Measurements from ENCODE around the gene MTMR11.

MTMR11 gene

DNA sequence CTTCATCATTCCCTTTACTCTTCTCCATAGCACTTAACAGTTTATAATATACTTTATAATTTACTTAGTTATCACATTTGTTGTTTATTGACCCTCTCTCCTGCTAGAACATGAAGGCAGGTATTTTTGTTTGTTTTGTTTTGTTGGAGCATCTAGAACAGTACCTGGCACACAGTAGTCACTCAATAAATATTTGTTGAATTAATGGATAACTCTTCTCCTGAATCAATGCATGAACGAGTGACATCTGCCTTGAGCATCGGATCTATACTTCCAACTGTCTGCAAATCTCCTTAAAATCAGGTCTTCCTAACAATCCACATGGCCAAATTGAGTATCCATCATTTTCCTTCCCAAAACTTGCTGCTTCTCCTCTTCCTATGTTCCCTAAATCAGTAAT is 35.9 kb upstream of the MTMR11 start:
- no peak overlapping the region for H2AFZ ChIP-seq (ENCODE audit: low read length)
- H3F3A ChIP-seq (ENCODE audit: low read depth), result no peaks in the 10 kb centered on the region
- H3K9me3 ChIP-seq (ENCODE audit: insufficient read depth, low read depth, low read length), result no peaks in the 10 kb centered on the region
- no peaks in the 10 kb centered on the region for H4K20me1 ChIP-seq (ENCODE audit: insufficient read depth, low read length, poor library complexity, severe bottlenecking)
- peaks cover 8% of the 10 kb centered on the region; the same call in 1 of the 2 replicates for H3K36me3 ChIP-seq (ENCODE audit: insufficient read depth, low read length)
- H3K79me2 ChIP-seq (ENCODE audit: insufficient read depth, low read length), result no peaks in the 10 kb centered on the region
- no peaks in the 10 kb centered on the region for H3K4me1 ChIP-seq (ENCODE audit: insufficient read depth, low read length, poor library complexity, severe bottlenecking)
- TF ChIP-seq, protein P1, sequence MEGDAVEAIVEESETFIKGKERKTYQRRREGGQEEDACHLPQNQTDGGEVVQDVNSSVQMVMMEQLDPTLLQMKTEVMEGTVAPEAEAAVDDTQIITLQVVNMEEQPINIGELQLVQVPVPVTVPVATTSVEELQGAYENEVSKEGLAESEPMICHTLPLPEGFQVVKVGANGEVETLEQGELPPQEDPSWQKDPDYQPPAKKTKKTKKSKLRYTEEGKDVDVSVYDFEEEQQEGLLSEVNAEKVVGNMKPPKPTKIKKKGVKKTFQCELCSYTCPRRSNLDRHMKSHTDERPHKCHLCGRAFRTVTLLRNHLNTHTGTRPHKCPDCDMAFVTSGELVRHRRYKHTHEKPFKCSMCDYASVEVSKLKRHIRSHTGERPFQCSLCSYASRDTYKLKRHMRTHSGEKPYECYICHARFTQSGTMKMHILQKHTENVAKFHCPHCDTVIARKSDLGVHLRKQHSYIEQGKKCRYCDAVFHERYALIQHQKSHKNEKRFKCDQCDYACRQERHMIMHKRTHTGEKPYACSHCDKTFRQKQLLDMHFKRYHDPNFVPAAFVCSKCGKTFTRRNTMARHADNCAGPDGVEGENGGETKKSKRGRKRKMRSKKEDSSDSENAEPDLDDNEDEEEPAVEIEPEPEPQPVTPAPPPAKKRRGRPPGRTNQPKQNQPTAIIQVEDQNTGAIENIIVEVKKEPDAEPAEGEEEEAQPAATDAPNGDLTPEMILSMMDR (conservative IDR thresholded peaks at IDR 0.05; ENCODE audit: low read length), result no peak
- no peak for TF ChIP-seq EZH2phosphoT487 (IDR thresholded peaks at IDR 0.05; ENCODE audit: borderline replicate concordance)
- H3K9ac ChIP-seq (ENCODE audit: low read depth, low read length, poor library complexity, severe bottlenecking), result no peak overlapping the region
- H3K27me3 ChIP-seq (ENCODE audit: insufficient read depth, low read length, poor library complexity, severe bottlenecking), result no peaks in the 10 kb centered on the region
- H3K9me2 ChIP-seq (replicated peaks; ENCODE audit: low read depth, low read length), result no peaks in the 10 kb centered on the region
- no peak overlapping the region for H3K4me3 ChIP-seq (ENCODE audit: low read length, poor library complexity, severe bottlenecking)
- H3K4me2 ChIP-seq (ENCODE audit: low read depth, low read length, poor library complexity, severe bottlenecking), result no peak overlapping the region

GRCh38 chr1:149967646-149968045 is 31.0 kb upstream of the MTMR11 start:
- no peak for TF ChIP-seq EZH2phosphoT487 (IDR thresholded peaks at IDR 0.05; ENCODE audit: borderline replicate concordance)
- TF ChIP-seq, protein P1 (conservative IDR thresholded peaks at IDR 0.05; ENCODE audit: low read length), result no peak
- Histone ChIP-seq H3K27me3 (ENCODE audit: insufficient read depth, low read length, poor library complexity, severe bottlenecking) (no peaks in the 10 kb centered on the region), H3K4me1 (ENCODE audit: insufficient read depth, low read length, poor library complexity, severe bottlenecking) (peaks cover 3% of the 10 kb centered on the region), H3K79me2 (ENCODE audit: insufficient read depth, low read length) (no peaks in the 10 kb centered on the region), H3K4me2 (ENCODE audit: low read depth, low read length, poor library complexity, severe bottlenecking) (no peak overlapping the region), H3K9me3 (ENCODE audit: insufficient read depth, low read depth, low read length) (no peaks in the 10 kb centered on the region), H3K9me2 (replicated peaks; ENCODE audit: low read depth, low read length) (no peaks in the 10 kb centered on the region), H3F3A (ENCODE audit: low read depth) (no peaks in the 10 kb centered on the region), H3K4me3 (ENCODE audit: low read length, poor library complexity, severe bottlenecking) (no peak overlapping the region), H4K20me1 (ENCODE audit: insufficient read depth, low read length, poor library complexity, severe bottlenecking) (no peaks in the 10 kb centered on the region), H2AFZ (ENCODE audit: low read length) (no peak overlapping the region), H3K36me3 (ENCODE audit: insufficient read depth, low read length) (peaks cover 22% of the 10 kb centered on the region; the same call in 1 of the 2 replicates), H3K9ac (ENCODE audit: low read depth, low read length, poor library complexity, severe bottlenecking) (no peak overlapping the region)

DNA sequence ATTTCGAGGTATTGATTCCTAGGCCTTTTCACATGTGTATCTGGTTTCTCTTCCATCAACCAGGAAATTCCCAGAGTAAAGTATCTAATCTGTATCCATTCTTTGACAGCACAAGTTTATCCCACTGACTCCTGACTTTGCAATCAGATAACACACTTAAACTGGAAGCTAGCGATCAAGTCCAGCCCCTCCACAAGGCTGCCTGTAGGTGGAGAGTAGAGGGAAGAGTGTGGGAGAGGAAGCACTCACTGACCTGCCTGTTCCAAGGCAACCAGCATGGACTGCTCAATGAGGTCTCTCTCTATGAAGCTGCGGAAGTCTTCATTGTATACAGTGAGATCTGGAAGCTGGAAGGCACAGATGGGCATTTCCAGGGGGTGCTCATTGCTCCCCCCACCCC is 30.4 kb upstream of the MTMR11 start:
- no peaks in the 10 kb centered on the region for H3K9me3 ChIP-seq (ENCODE audit: insufficient read depth, low read depth, low read length)
- no peak overlapping the region for H3K4me3 ChIP-seq (ENCODE audit: low read length, poor library complexity, severe bottlenecking)
- H2AFZ ChIP-seq (ENCODE audit: low read length), result no peak overlapping the region
- no peak overlapping the region for H3K9ac ChIP-seq (ENCODE audit: low read depth, low read length, poor library complexity, severe bottlenecking)
- H4K20me1 ChIP-seq (ENCODE audit: insufficient read depth, low read length, poor library complexity, severe bottlenecking), result no peaks in the 10 kb centered on the region
- no peaks in the 10 kb centered on the region for H3K79me2 ChIP-seq (ENCODE audit: insufficient read depth, low read length)
- H3K9me2 ChIP-seq (replicated peaks; ENCODE audit: low read depth, low read length), result no peaks in the 10 kb centered on the region
- no peak for TF ChIP-seq EZH2phosphoT487 (IDR thresholded peaks at IDR 0.05; ENCODE audit: borderline replicate concordance)
- TF ChIP-seq, protein P1 (conservative IDR thresholded peaks at IDR 0.05; ENCODE audit: low read length), result no peak
- no peaks in the 10 kb centered on the region for H3F3A ChIP-seq (ENCODE audit: low read depth)
- peaks cover 22% of the 10 kb centered on the region; the same call in 1 of the 2 replicates for H3K36me3 ChIP-seq (ENCODE audit: insufficient read depth, low read length)
- H3K27me3 ChIP-seq (ENCODE audit: insufficient read depth, low read length, poor library complexity, severe bottlenecking), result no peaks in the 10 kb centered on the region
- H3K4me1 ChIP-seq (ENCODE audit: insufficient read depth, low read length, poor library complexity, severe bottlenecking), result peaks cover 8% of the 10 kb centered on the region
- no peak overlapping the region for H3K4me2 ChIP-seq (ENCODE audit: low read depth, low read length, poor library complexity, severe bottlenecking)
